Stimulated activated CD8-positive, alpha-beta memory T cell treated with anti-CD3 and anti-CD28 coated beads, Interleukin-15, amount 100 ng/mL, for 48 hours (primary cell): ENCODE measurements around the gene NAPA.

Experiments used
- DNase-seq, 2 donors: peaks; one replicate each; pipeline ENCODE4 v3.0.0-alpha.2; 2020; ENCODE audit warnings: low read depth in 2 of 2

NAPA gene

DNA sequence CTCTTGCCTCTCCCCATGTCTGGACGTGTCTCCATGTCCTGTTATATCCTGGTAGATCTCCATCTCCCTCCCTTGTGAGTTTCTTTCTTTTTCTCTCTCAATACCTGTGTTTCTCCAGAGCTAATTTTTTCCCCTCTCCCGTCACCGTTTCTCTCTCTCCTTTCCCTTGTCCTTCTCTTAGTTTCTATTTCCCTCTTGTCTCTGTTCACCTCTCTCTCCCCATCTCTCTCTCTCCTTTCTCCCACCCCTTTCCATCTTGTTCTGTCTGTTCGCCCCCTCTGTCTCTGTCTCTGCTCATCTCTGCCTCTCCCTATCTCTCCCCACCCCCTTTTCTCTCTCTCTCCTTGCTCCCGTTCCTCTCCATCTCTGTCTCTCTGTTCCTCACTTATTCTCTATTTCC is 56.2 kb downstream of the NAPA start:
- no peak for DNase-seq

DNA sequence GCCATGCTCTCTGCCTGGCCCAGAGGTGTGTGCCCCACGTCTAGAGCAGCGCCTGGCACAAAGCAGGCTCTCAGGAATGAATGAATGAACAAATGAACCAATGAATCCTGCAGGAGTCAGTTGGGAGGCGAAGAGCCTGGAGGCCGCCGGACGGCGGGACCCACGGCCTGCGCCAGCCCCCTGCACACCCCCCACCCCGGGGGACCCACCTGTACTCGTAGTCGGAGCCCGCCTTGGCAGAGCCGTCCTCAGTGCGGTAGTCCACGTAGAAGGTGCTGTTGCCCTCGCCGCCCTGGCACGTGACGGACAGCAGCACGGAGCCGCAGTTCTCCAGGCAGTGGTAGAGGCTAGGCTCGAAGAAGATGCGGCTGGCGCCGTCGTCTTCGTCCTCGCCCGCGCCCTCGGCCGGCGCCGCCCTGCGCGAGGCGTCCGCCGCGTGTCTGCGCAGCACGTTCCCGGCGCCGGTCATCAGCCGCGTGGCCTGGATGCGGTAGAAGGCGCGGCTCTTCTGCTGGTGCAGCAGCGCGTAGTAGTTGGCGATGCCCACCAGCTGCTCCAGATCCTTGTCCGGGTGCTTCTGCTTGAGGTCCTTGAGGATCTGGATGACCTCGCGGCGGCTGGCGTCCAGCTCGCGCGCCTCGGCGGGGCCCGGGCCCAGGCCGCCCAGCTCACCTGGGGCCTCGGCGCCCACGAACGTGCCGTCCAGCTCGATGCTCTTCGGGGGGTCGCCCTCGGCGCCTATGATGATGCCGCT is 58.0 kb downstream of the NAPA start:
- DNase-seq: no peak

DNA sequence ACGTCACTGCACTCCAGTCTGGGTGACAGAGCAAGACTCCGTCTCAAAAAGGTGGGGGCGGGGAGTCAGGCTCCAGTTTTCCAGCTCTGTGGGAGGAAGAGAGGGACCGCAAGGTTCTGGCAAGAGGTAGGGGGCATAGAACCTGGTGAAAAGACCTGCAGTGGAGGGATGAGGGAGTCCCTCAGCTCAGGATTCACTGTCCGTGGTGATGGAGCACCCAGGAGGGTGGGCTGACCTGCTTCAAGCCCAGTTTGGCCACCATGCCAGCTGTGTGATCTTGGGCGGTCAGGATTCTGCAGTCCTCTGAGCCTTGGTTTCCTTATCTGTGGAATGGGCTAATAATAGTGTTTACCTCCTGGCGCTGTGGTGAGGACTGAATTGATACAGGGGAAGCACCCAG is 64.4 kb downstream of the NAPA start:
- no peak for DNase-seq

DNA sequence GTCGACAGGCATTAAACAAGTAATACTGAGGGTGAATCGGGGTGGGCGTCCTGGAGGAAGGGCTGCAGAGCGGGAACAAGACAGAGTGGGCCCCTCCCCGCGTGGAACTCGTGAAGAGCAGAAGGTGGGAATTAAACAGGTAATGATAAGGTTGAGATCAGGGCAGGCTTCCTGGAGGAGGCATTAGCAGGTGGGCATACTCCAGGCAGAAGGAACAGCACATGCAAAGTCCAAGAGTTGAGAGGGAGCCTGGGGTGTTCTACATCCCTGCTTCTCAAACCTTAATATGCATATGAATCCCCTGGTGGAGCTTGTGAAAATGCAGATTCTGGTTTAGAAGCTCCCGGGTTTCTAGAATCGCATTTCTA is 66.5 kb downstream of the NAPA start:
- no peak for DNase-seq

DNA sequence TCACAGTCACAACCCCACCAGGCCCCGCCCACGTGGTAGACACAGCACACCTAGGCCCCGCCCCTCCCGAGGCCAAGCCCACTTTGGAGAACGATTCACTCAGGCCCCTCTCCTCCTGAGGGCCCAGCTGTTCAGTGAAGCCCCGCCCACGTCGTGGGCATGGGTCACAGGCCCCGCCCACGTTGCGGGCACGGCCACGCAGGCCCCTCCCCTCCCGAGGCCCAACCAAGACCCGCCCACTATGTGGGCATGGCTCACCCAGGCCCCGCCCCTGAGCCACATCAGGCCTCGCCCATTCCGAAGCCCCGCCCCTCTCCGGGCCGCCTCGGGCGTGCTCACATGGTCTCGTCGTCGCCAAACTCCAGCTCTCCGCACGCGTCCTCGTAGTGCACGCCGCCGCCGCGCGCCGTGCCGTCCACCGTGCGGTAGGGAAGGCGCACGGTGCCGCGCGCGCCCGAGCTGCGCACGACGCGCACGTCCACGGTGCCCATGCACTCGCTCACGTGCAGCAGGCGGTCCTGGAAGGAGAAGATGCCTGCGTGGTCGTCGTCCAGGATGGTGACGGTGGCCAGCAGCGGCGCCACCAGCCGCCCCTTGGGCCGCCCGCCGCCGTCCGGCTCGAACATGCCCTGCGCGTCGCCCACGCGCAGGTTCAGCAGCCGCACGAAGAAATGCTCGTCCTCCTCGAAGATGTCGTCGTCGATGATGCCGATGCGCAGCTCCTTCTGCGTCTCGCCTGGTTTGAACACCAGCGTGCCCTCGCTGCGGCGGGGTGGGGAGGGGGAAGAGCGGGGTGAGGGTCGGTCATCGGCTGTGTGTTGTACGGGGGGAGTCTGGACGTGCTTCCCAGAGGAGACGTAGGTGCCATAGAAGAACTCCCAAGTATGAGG is 67.1 kb downstream of the NAPA start:
- DNase-seq: peak; percentile 50 to 65

DNA sequence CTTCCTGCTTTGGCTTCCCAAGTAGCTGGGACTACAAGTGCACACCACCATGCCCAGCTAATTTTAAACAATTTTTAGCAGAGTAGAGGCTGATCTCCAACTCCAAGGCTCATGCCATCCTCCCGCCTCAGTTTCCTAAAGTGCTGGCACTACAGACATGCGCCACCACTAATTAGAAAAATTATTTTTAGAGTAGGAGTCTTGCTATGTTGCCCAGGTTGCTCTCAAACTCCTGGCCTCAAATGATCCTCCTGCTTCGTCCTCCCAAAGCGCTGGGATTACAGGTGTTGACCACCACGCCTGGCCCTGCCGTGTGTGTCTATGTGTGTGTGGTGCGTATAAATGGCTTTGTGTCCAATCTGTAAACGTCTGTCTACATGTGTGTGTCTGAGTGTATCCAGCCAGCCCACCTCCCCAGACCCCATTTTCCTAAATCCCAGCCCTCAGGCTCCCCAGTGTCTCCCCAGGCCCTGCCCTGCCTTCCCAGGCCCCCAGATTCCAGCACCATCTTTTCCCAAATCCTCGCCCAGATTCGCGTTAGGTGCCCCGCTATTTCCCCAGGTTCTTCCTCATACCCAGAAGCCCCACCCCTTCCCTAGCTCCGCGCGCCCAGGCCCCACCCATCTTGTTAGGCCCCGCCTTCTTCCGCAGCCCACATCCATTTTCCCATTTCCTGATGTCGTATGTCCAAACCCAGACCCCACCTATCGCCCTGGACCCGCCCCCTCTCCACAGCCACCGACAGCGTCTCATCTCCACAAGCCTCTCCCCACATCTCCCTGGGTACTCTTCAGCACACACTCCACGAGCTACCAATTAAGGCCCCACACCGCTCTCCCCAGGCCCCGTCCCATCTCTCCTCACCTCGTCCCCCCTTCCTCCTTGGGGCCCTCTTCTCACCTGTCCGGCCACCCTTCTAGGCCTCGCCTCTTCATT is 68.1 kb downstream of the NAPA start:
- DNase-seq: peak in 1 of 2 donors; percentile 25

DNA sequence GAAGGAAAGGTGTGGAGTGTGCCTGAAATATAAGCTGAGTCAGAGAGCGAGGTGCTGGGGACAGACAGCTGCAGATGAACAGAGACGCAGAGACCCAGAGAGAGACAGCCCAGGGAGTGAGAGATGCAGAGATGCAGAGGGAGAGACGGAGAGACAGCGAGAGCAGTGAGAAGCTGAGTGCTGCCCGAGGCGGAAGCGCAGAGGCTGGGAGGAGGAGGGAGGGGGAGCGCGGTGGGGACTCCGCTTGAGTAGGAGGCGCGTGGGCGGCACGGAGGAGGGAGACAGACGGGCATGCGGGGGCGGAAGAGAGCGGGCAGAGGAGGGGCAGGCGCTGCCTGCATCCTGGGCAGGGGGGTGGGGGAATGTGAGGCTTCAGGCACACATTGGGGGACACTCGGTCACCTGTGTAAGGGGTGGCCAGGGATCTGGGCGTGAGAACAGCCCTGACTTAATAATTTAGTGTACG is 68.9 kb downstream of the NAPA start:
- DNase-seq: no peak

DNA sequence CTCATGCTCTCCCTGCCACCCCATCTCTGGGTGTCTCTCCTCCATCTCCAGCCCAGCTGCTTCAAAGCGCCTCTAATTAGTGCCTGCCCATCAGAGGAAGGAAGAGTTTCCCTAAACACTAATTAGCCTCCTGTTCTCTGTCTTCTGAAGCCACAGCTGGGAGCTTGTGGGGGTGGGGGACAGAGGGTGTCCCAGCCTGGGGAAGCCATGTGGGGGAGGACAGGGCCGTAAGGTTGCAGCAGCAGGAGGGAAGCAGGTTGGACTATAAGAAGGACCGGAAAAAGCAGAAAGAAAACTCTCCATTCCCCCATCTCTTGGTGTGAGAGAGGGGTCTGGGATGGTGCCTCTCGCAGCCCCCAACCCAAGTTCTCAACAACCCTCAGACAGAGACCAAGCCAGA is 69.3 kb downstream of the NAPA start:
- no peak for DNase-seq

DNA sequence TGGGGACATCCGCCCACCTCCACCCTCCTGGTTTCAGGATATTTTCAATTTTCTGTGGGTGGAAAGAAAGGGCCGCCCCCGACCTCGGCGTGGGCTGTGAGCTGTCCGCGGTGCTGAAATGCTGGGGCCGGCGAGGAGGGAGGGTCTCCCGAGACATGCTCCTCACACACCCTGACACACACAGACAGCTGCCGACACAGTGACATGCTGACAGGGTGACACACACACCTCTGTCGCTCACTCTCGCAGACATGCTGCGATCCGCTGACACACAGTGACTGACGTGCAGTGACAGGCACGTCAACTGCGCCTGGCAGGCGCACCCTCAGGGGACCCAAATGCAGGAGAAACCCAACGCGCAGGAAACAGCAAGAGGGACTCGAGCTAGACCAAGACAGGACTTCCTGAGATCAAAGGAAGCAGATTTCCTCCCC is 70.5 kb downstream of the NAPA start:
- no peak for DNase-seq

DNA sequence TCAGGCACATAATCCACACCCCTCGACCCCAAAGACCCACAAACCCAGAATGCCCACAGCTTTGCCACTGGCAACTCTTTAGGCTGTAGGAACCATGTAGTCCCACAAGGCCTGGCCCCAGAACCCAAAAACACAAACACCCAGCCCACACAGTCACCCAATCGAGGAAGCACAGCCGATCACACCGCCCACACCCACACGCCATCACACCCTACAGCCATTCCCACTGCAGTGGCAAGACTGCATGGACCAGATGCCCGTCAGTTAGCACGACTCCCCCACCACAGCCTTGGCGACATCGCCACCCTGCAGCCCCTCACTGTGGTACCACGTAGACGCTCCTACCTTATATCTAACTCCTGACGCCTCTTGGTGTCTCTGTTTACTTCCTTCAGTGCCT is 71.5 kb downstream of the NAPA start:
- DNase-seq: no peak

DNA sequence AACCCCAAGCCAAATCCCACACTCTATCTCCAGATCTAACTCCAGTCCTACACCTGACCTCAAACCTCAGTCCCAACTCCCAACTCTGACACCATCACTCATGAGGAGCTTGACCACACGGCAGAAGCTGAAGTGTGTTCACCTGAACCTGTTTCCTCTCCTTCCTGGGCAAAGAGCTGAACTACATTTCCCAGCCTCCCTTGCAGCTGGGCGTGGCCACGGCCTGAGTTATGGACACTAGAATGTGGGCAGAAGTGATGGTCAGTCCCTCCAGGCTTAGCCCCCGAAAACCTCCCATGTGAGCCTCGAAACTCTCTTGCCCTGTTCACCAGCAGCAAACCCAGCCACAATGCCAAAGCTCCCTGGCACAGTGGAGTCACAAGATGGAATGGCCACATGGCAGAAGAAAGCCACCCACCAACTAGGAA is 76.1 kb downstream of the NAPA start:
- no peak for DNase-seq
